ENCODE results near the gene COG2. TPM values are rescaled to one million over a fixed set of nuclear protein-coding genes. Genes with fewer than 3 reads are reported as not detected.
"Not testable (repeated sequence)": the region's sequence is repeated elsewhere in the genome, so short reads cannot be mapped to it uniquely, and the experiment has no call there.

Gene COG2
- total RNA-seq, 1 experiment from 2014 or later = 35.4 TPM

GRCh38 chr1:230717251-230717650 lies 75.0 kb downstream of the COG2 start:
- in situ Hi-C loops (cut with HindIII; ENCODE audit: low pct_unique_long_range_greater_than_20kb, low sequenced_read_pairs) = no loop called here
- DNase-seq (ENCODE audit: low read depth, low spot score) = peak; percentile 21

- DNase-seq (ENCODE audit: low read depth, low spot score); in situ Hi-C loops (cut with HindIII; ENCODE audit: low pct_unique_long_range_greater_than_20kb, low sequenced_read_pairs): not testable (repeated sequence)
Measured at GRCh38 chr1:230721849-230722522, 79.7 kb downstream of the COG2 start.

GRCh38 chr1:230725256-230726012 lies 83.2 kb downstream of the COG2 start:
- in situ Hi-C loops (cut with HindIII; ENCODE audit: low pct_unique_long_range_greater_than_20kb, low sequenced_read_pairs) = no loop called here
- DNase-seq (ENCODE audit: low read depth, low spot score) = no peak

GRCh38 chr1:230728710-230729392 lies 86.6 kb downstream of the COG2 start:
- no peak for DNase-seq (ENCODE audit: low read depth, low spot score)
- in situ Hi-C loops (cut with HindIII; ENCODE audit: low pct_unique_long_range_greater_than_20kb, low sequenced_read_pairs) = no loop called here

- DNase-seq (ENCODE audit: low read depth, low spot score) = no peak
- in situ Hi-C loops (cut with HindIII; ENCODE audit: low pct_unique_long_range_greater_than_20kb, low sequenced_read_pairs) = no loop called here
Measured at GRCh38 chr1:230730977-230731376, 88.7 kb downstream of the COG2 start.

- in situ Hi-C loops (cut with HindIII; ENCODE audit: low pct_unique_long_range_greater_than_20kb, low sequenced_read_pairs) = no loop called here
- DNase-seq (ENCODE audit: low read depth, low spot score) = no peak
Measured at GRCh38 chr1:230735447-230735846, 93.2 kb downstream of the COG2 start.

- in situ Hi-C loops (cut with HindIII; ENCODE audit: low pct_unique_long_range_greater_than_20kb, low sequenced_read_pairs) = no loop called here
- DNase-seq (ENCODE audit: low read depth, low spot score) = peak; percentile 29
Measured at GRCh38 chr1:230737622-230738262, 95.5 kb downstream of the COG2 start.

- in situ Hi-C loops (cut with HindIII; ENCODE audit: low pct_unique_long_range_greater_than_20kb, low sequenced_read_pairs) = no loop called here
- DNase-seq (ENCODE audit: low read depth, low spot score) = no peak
Measured at GRCh38 chr1:230739564-230740290, 97.4 kb downstream of the COG2 start.

Other genes with a start within 250 kb of the COG2 start
- 0.61 and 0.80 TPM in 2 replicates for gene PGBD5, start 216.1 kb upstream of the COG2 start, total RNA-seq (2014; rRNA removed; shearing (Covaris generic))
- gene AGT, start 71.6 kb downstream of the COG2 start, total RNA-seq (2014; rRNA removed; shearing (Covaris generic)) = not detected in 2 replicates
- not detected in 2 replicates for gene CAPN9, start 104.9 kb downstream of the COG2 start, total RNA-seq (2014; rRNA removed; shearing (Covaris generic))
- gene C1orf198, start 226.0 kb downstream of the COG2 start, total RNA-seq (2014; rRNA removed; shearing (Covaris generic)) = 23.9 and 24.3 TPM in 2 replicates

Measured in SK-MEL-5 (cell line).